ENCODE measurements around the gene MXD1.

DNA sequence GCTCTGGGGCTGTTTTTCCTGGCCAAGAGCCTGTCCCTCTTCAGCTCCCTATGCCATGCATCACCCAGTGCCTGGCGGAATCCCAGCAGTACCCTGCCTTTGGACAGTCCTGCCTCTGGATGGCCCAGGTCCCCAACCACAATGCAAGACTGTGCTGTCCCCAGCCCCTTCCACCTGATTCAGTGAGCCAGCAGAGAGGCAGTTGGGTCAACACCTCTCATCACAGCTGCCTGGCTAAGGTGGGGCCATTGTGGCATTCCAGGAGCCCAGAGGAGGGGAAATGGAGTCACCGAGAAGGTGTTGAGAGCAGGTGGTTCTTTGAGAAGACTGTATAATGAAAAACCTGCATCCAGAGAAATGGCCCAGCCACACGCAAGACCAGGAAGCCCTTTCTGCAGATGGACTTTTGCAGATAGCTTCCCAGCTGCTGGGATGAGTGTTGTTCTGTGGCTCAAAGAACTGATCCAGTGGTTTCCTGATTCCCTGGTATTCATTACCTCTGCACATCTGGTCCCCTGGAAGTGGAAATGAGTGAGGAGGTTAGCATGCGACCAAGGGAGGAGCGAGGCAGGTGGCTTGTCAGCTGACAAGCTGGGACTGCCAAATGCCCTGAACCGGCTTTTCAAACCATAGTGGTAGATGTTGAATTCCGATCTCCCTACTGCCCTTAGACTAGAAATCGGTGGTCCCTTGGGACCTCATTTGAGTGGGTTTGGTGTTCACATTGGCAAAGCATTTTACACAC, 48.2 kb downstream of the MXD1 start:
- TF ChIP-seq, protein P1, sequence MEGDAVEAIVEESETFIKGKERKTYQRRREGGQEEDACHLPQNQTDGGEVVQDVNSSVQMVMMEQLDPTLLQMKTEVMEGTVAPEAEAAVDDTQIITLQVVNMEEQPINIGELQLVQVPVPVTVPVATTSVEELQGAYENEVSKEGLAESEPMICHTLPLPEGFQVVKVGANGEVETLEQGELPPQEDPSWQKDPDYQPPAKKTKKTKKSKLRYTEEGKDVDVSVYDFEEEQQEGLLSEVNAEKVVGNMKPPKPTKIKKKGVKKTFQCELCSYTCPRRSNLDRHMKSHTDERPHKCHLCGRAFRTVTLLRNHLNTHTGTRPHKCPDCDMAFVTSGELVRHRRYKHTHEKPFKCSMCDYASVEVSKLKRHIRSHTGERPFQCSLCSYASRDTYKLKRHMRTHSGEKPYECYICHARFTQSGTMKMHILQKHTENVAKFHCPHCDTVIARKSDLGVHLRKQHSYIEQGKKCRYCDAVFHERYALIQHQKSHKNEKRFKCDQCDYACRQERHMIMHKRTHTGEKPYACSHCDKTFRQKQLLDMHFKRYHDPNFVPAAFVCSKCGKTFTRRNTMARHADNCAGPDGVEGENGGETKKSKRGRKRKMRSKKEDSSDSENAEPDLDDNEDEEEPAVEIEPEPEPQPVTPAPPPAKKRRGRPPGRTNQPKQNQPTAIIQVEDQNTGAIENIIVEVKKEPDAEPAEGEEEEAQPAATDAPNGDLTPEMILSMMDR (conservative IDR thresholded peaks at IDR 0.05; ENCODE audit: low read length): no peak
- no peak for TF ChIP-seq EZH2phosphoT487 (IDR thresholded peaks at IDR 0.05; ENCODE audit: borderline replicate concordance)

Data from Loucy (cell line).